ENCODE measurements around the gene PGLYRP2.

The PGLYRP2 gene

GRCh38 chr19:15430526-15431120 is 48.7 kb downstream of the PGLYRP2 start:
- in situ Hi-C loops (cut with MboI; ENCODE audit: low pct_unique_long_range_greater_than_20kb, low sequenced_read_pairs) = no loop called here
- no peak for DNase-seq

- DNase-seq = no peak
- in situ Hi-C loops (cut with MboI; ENCODE audit: low pct_unique_long_range_greater_than_20kb, low sequenced_read_pairs) = no loop called here
Measured at GRCh38 chr19:15429825-15430467, 49.4 kb downstream of the PGLYRP2 start.

- DNase-seq = no peak
- in situ Hi-C loops (cut with MboI; ENCODE audit: low pct_unique_long_range_greater_than_20kb, low sequenced_read_pairs) = no loop called here
Measured at GRCh38 chr19:15428956-15429824, 50.1 kb downstream of the PGLYRP2 start.

- in situ Hi-C loops (cut with MboI; ENCODE audit: low pct_unique_long_range_greater_than_20kb, low sequenced_read_pairs) = no loop called here
- no peak for DNase-seq
Measured at GRCh38 chr19:15427991-15428471, 51.3 kb downstream of the PGLYRP2 start.

- in situ Hi-C loops (cut with MboI; ENCODE audit: low pct_unique_long_range_greater_than_20kb, low sequenced_read_pairs) = no loop called here
Measured at GRCh38 chr19:15427350-15427700, 52.0 kb downstream of the PGLYRP2 start.

GRCh38 chr19:15426485-15427349 is 52.6 kb downstream of the PGLYRP2 start:
- in situ Hi-C loops (cut with MboI; ENCODE audit: low pct_unique_long_range_greater_than_20kb, low sequenced_read_pairs) = no loop called here
- no peak for DNase-seq

More at GRCh38 chr19:15427350-15427700, 52.0 kb downstream of the PGLYRP2 start:
- DNase-seq = no peak

- in situ Hi-C loops (cut with MboI; ENCODE audit: low pct_unique_long_range_greater_than_20kb, low sequenced_read_pairs) = no loop called here
- no peak for DNase-seq
Measured at GRCh38 chr19:15425321-15425950, 53.9 kb downstream of the PGLYRP2 start.

- in situ Hi-C loops (cut with MboI; ENCODE audit: low pct_unique_long_range_greater_than_20kb, low sequenced_read_pairs) = no loop called here
- no peak for DNase-seq
Measured at GRCh38 chr19:15424692-15425272, 54.5 kb downstream of the PGLYRP2 start.

GRCh38 chr19:15424121-15424520 is 55.2 kb downstream of the PGLYRP2 start:
- no peak for DNase-seq
- in situ Hi-C loops (cut with MboI; ENCODE audit: low pct_unique_long_range_greater_than_20kb, low sequenced_read_pairs) = no loop called here

GRCh38 chr19:15423130-15423529 is 56.2 kb downstream of the PGLYRP2 start:
- in situ Hi-C loops (cut with MboI; ENCODE audit: low pct_unique_long_range_greater_than_20kb, low sequenced_read_pairs) = no loop called here
- DNase-seq = no peak

- no peak for DNase-seq
- in situ Hi-C loops (cut with MboI; ENCODE audit: low pct_unique_long_range_greater_than_20kb, low sequenced_read_pairs) = no loop called here
Measured at GRCh38 chr19:15422296-15423075, 56.8 kb downstream of the PGLYRP2 start.

- in situ Hi-C loops (cut with MboI; ENCODE audit: low pct_unique_long_range_greater_than_20kb, low sequenced_read_pairs) = no loop called here
- DNase-seq = no peak
Measured at GRCh38 chr19:15421721-15422260, 57.5 kb downstream of the PGLYRP2 start.

- in situ Hi-C loops (cut with MboI; ENCODE audit: low pct_unique_long_range_greater_than_20kb, low sequenced_read_pairs) = no loop called here
- no peak for DNase-seq
Measured at GRCh38 chr19:15421136-15421695, 58.1 kb downstream of the PGLYRP2 start.

GRCh38 chr19:15419413-15420025 is 59.8 kb downstream of the PGLYRP2 start:
- no peak for DNase-seq
- in situ Hi-C loops (cut with MboI; ENCODE audit: low pct_unique_long_range_greater_than_20kb, low sequenced_read_pairs) = no loop called here

All from KBM-7 (cell line).